ENCODE results near the gene DUOXA2.
"Not testable (repeated sequence)": the region's sequence is repeated elsewhere in the genome, so short reads cannot be mapped to it uniquely, and the experiment has no call there.

DUOXA2 gene

DNA sequence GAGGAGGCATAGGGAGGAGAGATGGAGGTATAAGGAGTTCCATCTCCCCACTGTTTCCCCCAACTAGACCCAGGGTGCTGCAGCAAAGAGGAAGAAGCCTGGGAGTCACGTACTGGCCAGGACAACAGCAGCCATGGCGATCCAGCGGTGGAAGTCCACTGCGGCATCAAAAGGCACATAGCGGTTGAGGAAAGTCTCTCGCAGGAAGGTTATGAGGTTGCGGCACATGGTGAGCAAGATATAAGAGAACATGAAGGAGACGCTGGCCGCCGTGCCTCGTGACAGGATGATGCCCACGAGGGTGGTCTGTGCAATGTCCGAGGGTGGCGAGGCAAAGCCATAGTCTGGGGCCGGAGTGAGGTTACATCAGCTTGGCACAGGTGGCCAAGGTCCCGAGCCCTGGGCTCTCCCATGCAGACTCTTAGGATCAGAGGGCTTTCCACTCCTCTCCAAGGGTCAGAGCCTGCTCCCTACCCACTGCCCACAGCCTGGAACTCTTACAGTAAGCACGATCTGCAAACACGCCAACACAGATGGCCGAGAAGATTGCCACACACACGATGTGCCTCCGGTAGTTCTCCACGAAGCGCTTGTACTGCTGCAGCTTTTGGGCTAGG, 14.5 kb upstream of the DUOXA2 start:
- no peaks in the 10 kb centered on the region for H3K4me1 ChIP-seq (ENCODE audit: control insufficient read depth in 1 of 2, insufficient read depth in 2 of 2, low read length in 2 of 2)
- no peak overlapping the region for H3K27ac ChIP-seq (ENCODE audit: low read length)
- no peaks in the 10 kb centered on the region for H3K27me3 ChIP-seq (ENCODE audit: low read depth, low read length)
- no peaks in the 10 kb centered on the region for H3K9me3 ChIP-seq (ENCODE audit: control insufficient read depth in 1 of 2, low read length in 2 of 2)
- H3K4me3 ChIP-seq (ENCODE audit: low read depth in 1 of 2, low read length in 2 of 2): no peak overlapping the region
- H3K36me3 ChIP-seq (ENCODE audit: control insufficient read depth in 1 of 2, insufficient read depth in 2 of 2, low read length in 2 of 2): no peaks in the 10 kb centered on the region

DNA sequence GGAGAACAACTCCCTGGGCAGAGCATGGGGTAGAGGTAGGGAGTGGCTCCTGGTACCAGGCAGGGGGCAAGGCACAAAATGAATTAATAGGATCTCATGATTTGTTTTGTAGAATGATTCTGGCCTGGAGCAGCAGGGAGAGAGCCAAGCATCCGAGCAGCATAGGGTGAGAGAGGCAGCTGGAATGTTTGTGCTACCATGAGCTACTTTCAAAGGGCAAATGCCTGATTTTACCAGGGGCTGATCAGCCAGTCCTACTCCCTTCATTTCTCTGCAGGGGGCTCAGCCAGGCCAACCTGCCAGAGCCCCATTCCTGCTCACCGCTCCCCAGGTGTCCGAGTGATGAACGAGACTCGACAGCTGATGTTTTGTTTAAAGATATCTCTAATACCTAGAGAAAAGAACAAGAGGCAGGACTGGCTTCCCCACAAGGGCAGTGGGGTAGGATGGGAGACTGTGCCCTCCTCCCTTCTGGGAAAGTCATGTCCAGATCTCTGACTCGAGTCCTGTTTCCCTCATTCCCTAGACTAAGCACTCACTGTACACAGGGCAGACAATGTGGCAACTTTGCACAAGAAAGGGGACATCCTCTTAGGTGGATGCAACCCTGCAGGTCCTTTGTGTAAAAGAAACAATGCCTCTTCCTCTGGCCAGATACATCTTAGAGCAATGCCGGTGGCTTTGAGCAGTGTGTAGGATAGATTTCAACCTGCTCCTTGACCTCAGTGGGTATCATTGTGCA, 13.1 kb upstream of the DUOXA2 start:
- Histone ChIP-seq H3K9me3 (ENCODE audit: control insufficient read depth in 1 of 2, low read length in 2 of 2) (no peaks in the 10 kb centered on the region), H3K4me3 (ENCODE audit: low read depth in 1 of 2, low read length in 2 of 2) (no peak overlapping the region), H3K4me1 (ENCODE audit: control insufficient read depth in 1 of 2, insufficient read depth in 2 of 2, low read length in 2 of 2) (no peaks in the 10 kb centered on the region), H3K27me3 (ENCODE audit: low read depth, low read length) (no peaks in the 10 kb centered on the region), H3K36me3 (ENCODE audit: control insufficient read depth in 1 of 2, insufficient read depth in 2 of 2, low read length in 2 of 2) (no peaks in the 10 kb centered on the region), H3K27ac (ENCODE audit: low read length) (no peak overlapping the region)

DNA sequence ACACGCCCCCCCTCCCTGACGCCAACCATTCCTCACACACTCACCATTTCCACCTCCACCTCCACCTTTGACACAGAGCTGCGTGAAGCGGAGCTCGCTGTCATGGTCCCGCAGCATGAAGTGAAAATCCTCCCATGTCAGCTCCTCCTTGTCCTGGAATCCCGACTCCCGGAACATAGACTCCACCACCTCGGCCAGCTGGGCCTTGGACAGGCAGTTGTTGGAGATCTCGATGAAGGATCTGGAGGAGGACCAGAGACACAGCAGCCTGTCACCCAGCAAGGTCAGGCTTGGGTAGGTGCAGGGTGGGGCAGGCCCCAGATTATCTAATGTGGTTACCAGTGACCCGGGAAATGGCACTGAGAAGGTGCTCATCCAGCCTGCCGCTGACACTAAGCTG, 12.4 kb upstream of the DUOXA2 start:
- no peaks in the 10 kb centered on the region for H3K36me3 ChIP-seq (ENCODE audit: control insufficient read depth in 1 of 2, insufficient read depth in 2 of 2, low read length in 2 of 2)
- no peak overlapping the region for H3K27ac ChIP-seq (ENCODE audit: low read length)
- H3K4me3 ChIP-seq (ENCODE audit: low read depth in 1 of 2, low read length in 2 of 2): no peak overlapping the region
- H3K4me1 ChIP-seq (ENCODE audit: control insufficient read depth in 1 of 2, insufficient read depth in 2 of 2, low read length in 2 of 2): no peaks in the 10 kb centered on the region
- no peaks in the 10 kb centered on the region for H3K9me3 ChIP-seq (ENCODE audit: control insufficient read depth in 1 of 2, low read length in 2 of 2)
- H3K27me3 ChIP-seq (ENCODE audit: low read depth, low read length): no peaks in the 10 kb centered on the region

DNA sequence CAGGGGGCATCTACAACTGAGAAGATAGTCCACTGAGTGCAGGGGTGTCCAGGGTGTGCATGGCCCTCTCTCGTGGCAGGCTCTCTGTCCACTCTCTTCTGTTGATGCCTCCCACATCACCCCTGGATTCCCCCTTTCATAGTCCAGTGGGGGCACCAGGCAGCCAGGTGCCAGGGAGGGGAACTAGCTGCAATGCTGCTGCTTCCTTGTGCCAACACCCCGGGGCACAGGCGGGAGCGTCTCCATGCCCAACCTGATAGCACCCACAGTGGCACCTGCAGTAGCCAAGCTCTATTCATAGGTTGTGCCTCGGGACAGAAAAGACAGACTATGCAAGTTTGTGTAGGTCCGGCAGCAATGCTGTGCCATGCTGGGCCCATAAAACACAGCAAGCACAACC, 11.9 kb upstream of the DUOXA2 start:
- Histone ChIP-seq H3K9me3 (ENCODE audit: control insufficient read depth in 1 of 2, low read length in 2 of 2) (no peaks in the 10 kb centered on the region), H3K4me1 (ENCODE audit: control insufficient read depth in 1 of 2, insufficient read depth in 2 of 2, low read length in 2 of 2) (no peaks in the 10 kb centered on the region), H3K36me3 (ENCODE audit: control insufficient read depth in 1 of 2, insufficient read depth in 2 of 2, low read length in 2 of 2) (no peaks in the 10 kb centered on the region), H3K4me3 (ENCODE audit: low read depth in 1 of 2, low read length in 2 of 2) (no peak overlapping the region), H3K27me3 (ENCODE audit: low read depth, low read length) (no peaks in the 10 kb centered on the region), H3K27ac (ENCODE audit: low read length) (no peak overlapping the region)

DNA sequence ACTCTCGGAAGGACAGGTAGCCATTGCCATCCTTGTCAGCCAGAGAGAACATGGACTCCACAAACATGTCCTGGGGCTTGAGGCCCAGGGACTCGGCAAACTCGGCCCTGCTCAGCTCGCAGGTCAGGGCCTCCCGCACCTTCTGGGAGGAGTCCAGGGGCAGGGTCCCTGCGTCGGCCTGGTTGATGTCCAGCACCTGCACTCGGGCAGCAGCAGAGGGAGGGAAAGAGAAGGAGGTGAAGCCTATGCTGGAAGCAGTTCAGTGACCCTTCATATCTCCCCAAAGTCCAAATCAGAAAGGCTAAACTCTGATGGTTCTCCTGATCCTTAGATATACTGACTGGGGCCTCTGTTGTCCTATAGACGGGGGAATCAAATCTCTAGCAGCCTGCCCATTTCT, 10.0 kb upstream of the DUOXA2 start:
- H3K27ac ChIP-seq (ENCODE audit: low read length); H3K9me3 ChIP-seq (ENCODE audit: control insufficient read depth in 1 of 2, low read length in 2 of 2); H3K27me3 ChIP-seq (ENCODE audit: low read depth, low read length); H3K4me3 ChIP-seq (ENCODE audit: low read depth in 1 of 2, low read length in 2 of 2); H3K4me1 ChIP-seq (ENCODE audit: control insufficient read depth in 1 of 2, insufficient read depth in 2 of 2, low read length in 2 of 2); H3K36me3 ChIP-seq (ENCODE audit: control insufficient read depth in 1 of 2, insufficient read depth in 2 of 2, low read length in 2 of 2): not testable (repeated sequence)

DNA sequence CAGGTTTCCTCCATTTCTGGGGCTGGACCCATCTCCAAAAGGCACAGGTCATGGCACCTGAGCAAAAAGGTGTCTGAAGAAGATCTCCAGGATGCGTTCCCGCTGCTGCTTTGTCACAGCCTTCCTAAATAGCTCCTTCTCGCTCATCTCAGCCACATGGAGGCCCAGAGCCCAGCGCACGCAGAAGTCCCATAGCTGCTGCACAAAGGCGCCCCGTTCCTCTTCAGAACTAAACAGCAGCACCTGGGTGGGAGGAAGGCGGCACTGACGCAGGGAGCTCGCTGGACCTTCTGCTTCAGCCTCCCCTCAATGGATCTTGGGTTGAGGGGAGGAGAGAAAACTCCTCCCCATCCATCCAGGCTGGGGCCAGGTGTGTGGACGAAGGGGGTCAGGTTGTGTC, 8.5 kb upstream of the DUOXA2 start:
- H3K4me3 ChIP-seq (ENCODE audit: low read depth in 1 of 2, low read length in 2 of 2): no peak overlapping the region
- no peaks in the 10 kb centered on the region for H3K36me3 ChIP-seq (ENCODE audit: control insufficient read depth in 1 of 2, insufficient read depth in 2 of 2, low read length in 2 of 2)
- no peaks in the 10 kb centered on the region for H3K4me1 ChIP-seq (ENCODE audit: control insufficient read depth in 1 of 2, insufficient read depth in 2 of 2, low read length in 2 of 2)
- no peaks in the 10 kb centered on the region for H3K9me3 ChIP-seq (ENCODE audit: control insufficient read depth in 1 of 2, low read length in 2 of 2)
- peaks cover 15% of the 10 kb centered on the region for H3K27me3 ChIP-seq (ENCODE audit: low read depth, low read length)
- no peak overlapping the region for H3K27ac ChIP-seq (ENCODE audit: low read length)

DNA sequence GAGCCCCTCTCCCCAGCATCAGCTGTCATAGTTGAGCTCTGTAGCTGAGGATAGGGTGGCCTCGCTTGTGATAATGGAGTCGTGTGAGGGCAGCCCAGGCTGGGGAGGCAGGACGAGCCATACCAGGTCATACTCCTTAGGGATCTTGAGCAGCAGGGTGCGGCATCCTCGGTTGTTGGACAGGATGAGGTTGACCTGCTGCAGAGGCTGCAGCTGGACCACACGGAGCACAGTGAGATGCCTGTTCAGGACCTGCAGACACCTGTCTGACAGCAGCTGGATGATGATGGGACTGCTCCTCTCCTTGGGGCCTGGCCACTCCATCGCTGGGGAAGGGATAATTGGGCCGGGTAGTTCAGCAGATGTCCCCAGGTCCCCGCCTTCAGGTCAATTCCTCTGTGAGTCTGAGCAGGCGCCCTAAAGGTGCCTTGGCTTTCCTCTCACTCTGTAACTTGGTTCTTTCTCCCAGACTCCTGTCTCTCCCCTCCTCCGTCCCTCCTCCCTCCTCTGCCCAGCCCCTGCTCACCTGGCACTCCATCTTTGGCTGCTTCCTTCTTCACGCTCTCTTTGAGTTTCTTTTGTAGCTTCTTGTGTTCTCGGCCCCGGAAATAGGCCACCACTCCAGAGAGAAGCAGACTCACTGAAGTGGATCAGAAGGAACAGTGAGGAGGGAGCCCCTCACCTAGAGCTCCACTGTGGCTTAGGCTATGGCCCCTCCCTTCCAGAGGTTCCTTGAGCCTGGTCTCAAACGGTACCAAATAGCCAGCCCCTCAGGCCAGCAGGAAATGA, 7.9 kb upstream of the DUOXA2 start:
- peaks cover 16% of the 10 kb centered on the region for H3K27me3 ChIP-seq (ENCODE audit: low read depth, low read length)
- H3K9me3 ChIP-seq (ENCODE audit: control insufficient read depth in 1 of 2, low read length in 2 of 2): no peaks in the 10 kb centered on the region
- H3K36me3 ChIP-seq (ENCODE audit: control insufficient read depth in 1 of 2, insufficient read depth in 2 of 2, low read length in 2 of 2): no peaks in the 10 kb centered on the region
- H3K4me1 ChIP-seq (ENCODE audit: control insufficient read depth in 1 of 2, insufficient read depth in 2 of 2, low read length in 2 of 2): no peaks in the 10 kb centered on the region
- H3K4me3 ChIP-seq (ENCODE audit: low read depth in 1 of 2, low read length in 2 of 2): no peak overlapping the region
- H3K27ac ChIP-seq (ENCODE audit: low read length): no peak overlapping the region

DNA sequence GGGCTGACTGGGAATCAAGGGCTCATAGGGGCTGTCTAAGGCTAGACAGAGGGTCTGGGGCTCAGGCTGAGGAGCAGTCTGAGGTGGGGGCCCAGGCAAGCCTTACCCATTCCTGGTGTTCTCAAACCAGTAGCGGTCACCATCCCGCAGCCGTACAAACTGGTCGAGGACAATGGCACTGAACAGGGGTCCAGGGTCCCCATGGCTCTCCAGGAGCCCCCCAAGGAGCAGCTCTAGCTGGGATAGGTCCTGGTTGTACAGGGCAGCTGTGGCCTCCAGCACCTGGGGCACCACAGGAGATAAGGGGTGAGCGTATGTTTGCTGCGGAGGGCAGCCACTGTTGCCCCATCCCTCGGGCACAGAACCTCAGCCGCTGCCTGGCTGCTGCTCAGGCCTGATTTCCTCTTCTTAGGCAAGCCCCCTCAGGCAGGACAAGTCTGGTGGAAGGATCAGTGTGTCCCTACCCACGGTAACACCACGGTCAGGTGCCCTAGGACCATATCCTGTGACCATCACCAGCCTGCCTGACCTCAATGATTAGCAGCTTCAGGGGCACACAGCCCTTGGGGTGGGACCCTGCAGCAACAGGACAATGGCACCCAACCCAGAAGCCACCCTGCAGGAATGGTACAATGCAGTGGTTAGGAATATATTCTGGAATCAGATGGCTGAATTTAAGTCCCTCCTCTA, 6.0 kb upstream of the DUOXA2 start:
- H3K36me3 ChIP-seq (ENCODE audit: control insufficient read depth in 1 of 2, insufficient read depth in 2 of 2, low read length in 2 of 2): no peaks in the 10 kb centered on the region
- no peak overlapping the region for H3K4me3 ChIP-seq (ENCODE audit: low read depth in 1 of 2, low read length in 2 of 2)
- no peak overlapping the region for H3K27ac ChIP-seq (ENCODE audit: low read length)
- peaks cover 0 to 15% of the 10 kb centered on the region in 2 donors for H3K4me1 ChIP-seq (ENCODE audit: control insufficient read depth in 1 of 2, insufficient read depth in 2 of 2, low read length in 2 of 2)
- no peaks in the 10 kb centered on the region for H3K9me3 ChIP-seq (ENCODE audit: control insufficient read depth in 1 of 2, low read length in 2 of 2)
- H3K27me3 ChIP-seq (ENCODE audit: low read depth, low read length): peaks cover 30% of the 10 kb centered on the region

DNA sequence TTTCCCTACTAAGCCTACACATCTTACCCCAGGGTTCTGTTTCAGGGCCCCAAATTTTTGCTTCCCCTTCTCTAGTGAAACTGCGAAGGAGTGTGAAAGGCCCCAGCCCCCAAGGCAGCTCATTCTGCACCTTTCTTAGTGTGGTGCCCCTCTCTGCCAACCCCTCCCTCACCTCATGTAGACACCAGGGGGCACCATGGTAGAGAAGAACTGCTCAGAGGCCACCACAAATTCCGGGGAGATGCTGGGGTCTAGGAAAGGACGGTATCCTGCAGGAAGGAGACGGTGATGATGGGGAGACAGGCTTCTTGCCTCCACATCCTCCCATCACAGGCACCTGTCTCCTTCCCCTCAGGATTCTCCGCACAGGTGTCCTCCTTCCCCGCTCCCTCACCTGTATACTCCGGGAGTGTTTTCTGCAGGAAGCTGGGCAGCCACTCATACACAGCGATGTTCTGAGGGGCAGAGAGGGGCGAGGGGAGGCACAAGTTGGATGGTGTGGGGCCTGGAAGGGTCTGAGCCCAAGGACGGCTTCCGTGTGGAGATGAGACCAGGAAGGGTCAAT, 3.8 kb upstream of the DUOXA2 start:
- H3K27ac ChIP-seq (ENCODE audit: low read length): no peak overlapping the region
- peaks cover 3 to 28% of the 10 kb centered on the region in 2 donors for H3K4me1 ChIP-seq (ENCODE audit: control insufficient read depth in 1 of 2, insufficient read depth in 2 of 2, low read length in 2 of 2)
- no peak overlapping the region for H3K4me3 ChIP-seq (ENCODE audit: low read depth in 1 of 2, low read length in 2 of 2)
- peaks cover 53% of the 10 kb centered on the region for H3K27me3 ChIP-seq (ENCODE audit: low read depth, low read length)
- no peaks in the 10 kb centered on the region for H3K9me3 ChIP-seq (ENCODE audit: control insufficient read depth in 1 of 2, low read length in 2 of 2)
- no peaks in the 10 kb centered on the region for H3K36me3 ChIP-seq (ENCODE audit: control insufficient read depth in 1 of 2, insufficient read depth in 2 of 2, low read length in 2 of 2)

DNA sequence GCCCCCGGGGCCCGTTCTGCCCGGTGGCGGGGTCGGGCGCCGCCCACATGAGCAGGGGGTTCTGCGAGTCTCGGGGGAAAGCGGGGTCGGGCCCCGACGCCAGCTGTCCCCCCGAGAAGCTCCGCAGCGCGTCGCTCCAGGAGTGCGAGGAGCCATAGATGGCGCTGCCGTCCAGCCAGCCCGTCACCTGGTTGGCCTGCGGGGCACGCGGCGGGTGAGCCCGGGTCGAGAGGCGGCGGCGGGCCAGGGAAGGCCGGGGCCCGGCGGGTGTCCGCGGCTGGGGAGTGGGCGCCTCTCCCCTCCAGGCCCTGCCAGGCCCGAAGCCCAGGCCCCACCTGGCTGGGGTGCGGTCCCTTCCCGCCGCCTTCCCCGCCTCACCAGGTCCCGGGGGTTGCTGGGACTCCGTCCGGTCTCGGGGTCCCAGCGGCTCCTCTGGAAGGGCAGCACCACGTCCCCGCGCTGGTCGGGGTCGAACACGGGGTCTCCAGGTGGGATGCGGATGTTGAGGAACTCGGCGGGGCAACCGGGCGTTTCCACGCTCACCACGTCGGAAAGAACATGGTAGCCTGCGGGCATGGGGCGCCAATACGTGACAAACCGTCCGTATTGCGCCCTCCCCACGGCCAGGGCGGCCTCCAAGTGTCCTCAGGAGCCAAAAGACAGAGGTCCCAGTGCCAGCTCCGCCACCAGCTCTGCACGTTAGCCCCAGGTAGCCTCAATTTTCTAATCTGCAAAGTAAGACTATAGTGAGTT, 2.6 kb upstream of the DUOXA2 start:
- H3K4me1 ChIP-seq (ENCODE audit: control insufficient read depth in 1 of 2, insufficient read depth in 2 of 2, low read length in 2 of 2): peaks cover 3 to 33% of the 10 kb centered on the region in 2 donors
- no peaks in the 10 kb centered on the region for H3K36me3 ChIP-seq (ENCODE audit: control insufficient read depth in 1 of 2, insufficient read depth in 2 of 2, low read length in 2 of 2)
- peaks cover 65% of the 10 kb centered on the region for H3K27me3 ChIP-seq (ENCODE audit: low read depth, low read length)
- no peaks in the 10 kb centered on the region for H3K9me3 ChIP-seq (ENCODE audit: control insufficient read depth in 1 of 2, low read length in 2 of 2)
- no peak overlapping the region for H3K4me3 ChIP-seq (ENCODE audit: low read depth in 1 of 2, low read length in 2 of 2)
- H3K27ac ChIP-seq (ENCODE audit: low read length): no peak overlapping the region

Measured in muscle layer of duodenum (tissue), 2 donors.